IMR-90 (cell line): ENCODE data around the gene OR4D11. TPM values are rescaled to one million over a fixed set of nuclear protein-coding genes. Genes with fewer than 3 reads are reported as not detected.

Source experiments
- ATAC-seq: fragments of 200-7000 bp; cut with Tn5 transposase; 2 replicates; pipeline ENCODE4 v1.9.1; 2020; ENCODE audit warnings: low read depth, mild to moderate bottlenecking, moderate library complexity
- BruUV-seq: library from RNA; stranded (reverse); fragments of 400-500 nt; replicated peaks from 2 replicates; lab custom pipeline; 2021; lab: Mats Ljungman, UMichigan
- CTCF ChIA-PET: fragments of 300-600 bp; formaldehyde crosslinking; extraction: SDS; loops from one replicate; lab custom pipeline; 2021; ENCODE audit warnings: antibody characterized with exemption; lab: Yijun Ruan, JAX
- POLR2A ChIA-PET: fragments of 300-600 bp; sonication (Branson Sonifier 250); formaldehyde crosslinking; loops from one replicate; lab custom pipeline; 2022; ENCODE audit warnings: antibody characterized with exemption; ENCODE audit not compliant: unreplicated experiment; lab: Charles Lee
- DNase-seq: peaks from one replicate; pipeline ENCODE4 v3.0.0; 2013
- H2AFZ ChIP-seq: replicated peaks from 2 replicates; pipeline ENCODE3; 2013; ENCODE audit warnings: low read length, mild to moderate bottlenecking; ENCODE audit not compliant: poor library complexity
- H2AK5ac ChIP-seq: 2 replicates; pipeline ENCODE4 v1.6.1; 2013; ENCODE audit warnings: low read depth, low read length, inconsistent platforms
- H2AK9ac ChIP-seq: replicated peaks from 2 replicates; pipeline ENCODE3; 2013; ENCODE audit warnings: mild to moderate bottlenecking, low read depth, low read length, moderate library complexity; ENCODE audit not compliant: poor library complexity
- H2BK120ac ChIP-seq: 2 replicates; pipeline ENCODE4 v1.6.1; 2013; ENCODE audit warnings: low read depth, low read length, inconsistent platforms
- H2BK15ac ChIP-seq: 3 replicates; pipeline ENCODE4 v1.6.1; 2013; ENCODE audit warnings: low read depth, low read length, inconsistent platforms
- H2BK20ac ChIP-seq: 2 replicates; pipeline ENCODE4 v1.6.1; 2013; ENCODE audit warnings: low read depth, mild to moderate bottlenecking, inconsistent platforms, low read length, moderate library complexity
- H2BK5ac ChIP-seq: 2 replicates; pipeline ENCODE4 v1.6.1; 2013; ENCODE audit warnings: mild to moderate bottlenecking, low read depth, low read length, inconsistent platforms; ENCODE audit not compliant: poor library complexity, severe bottlenecking
- H3K14ac ChIP-seq: replicated peaks from 2 replicates; pipeline ENCODE4 v1.6.1; 2013; ENCODE audit warnings: low read depth, low read length, inconsistent platforms
- H3K18ac ChIP-seq: 2 replicates; pipeline ENCODE4 v1.6.1; 2013; ENCODE audit warnings: low read depth, low read length, control low read depth
- H3K23ac ChIP-seq: 2 replicates; pipeline ENCODE4 v1.6.1; 2013; ENCODE audit warnings: low read depth, low read length, inconsistent platforms
- H3K27ac ChIP-seq: 2 replicates; pipeline ENCODE4 v1.5.1; 2013; ENCODE audit warnings: mild to moderate bottlenecking, control low read depth, low read length; ENCODE audit not compliant: insufficient read depth
- H3K27me3 ChIP-seq: 2 replicates; pipeline ENCODE4 v1.6.1; 2013; ENCODE audit warnings: low read length; ENCODE audit not compliant: control insufficient read depth, insufficient read depth
- H3K36me3 ChIP-seq: 2 replicates; pipeline ENCODE4 v1.6.1; 2013; ENCODE audit warnings: low read length, mixed read lengths; ENCODE audit not compliant: control insufficient read depth, insufficient read depth
- H3K4ac ChIP-seq: 2 replicates; pipeline ENCODE4 v1.6.1; 2013; ENCODE audit warnings: low read depth, low read length, inconsistent platforms
- H3K4me1 ChIP-seq: 2 replicates; pipeline ENCODE4 v1.6.1; 2013; ENCODE audit warnings: low read length, mixed read lengths; ENCODE audit not compliant: control insufficient read depth, insufficient read depth
- H3K4me2 ChIP-seq: 2 replicates; pipeline ENCODE4 v1.6.1; 2013; ENCODE audit warnings: low read depth, mild to moderate bottlenecking, control low read depth, low read length, moderate library complexity
- H3K4me3 ChIP-seq: 2 replicates; pipeline ENCODE4 v1.5.1; 2013; ENCODE audit warnings: low read depth, mild to moderate bottlenecking, control low read depth, low read length, moderate library complexity; ENCODE audit not compliant: insufficient read depth
- H3K56ac ChIP-seq: 2 replicates; pipeline ENCODE4 v1.6.1; 2013; ENCODE audit warnings: low read length, inconsistent platforms; ENCODE audit not compliant: insufficient read depth; ENCODE audit errors: extremely low read depth
- H3K79me1 ChIP-seq, 2 experiments: 2 replicates each; pipeline ENCODE4 v1.6.1; 2013; ENCODE audit warnings: low read length in 2 of 2, inconsistent platforms in 1 of 2, low read depth in 1 of 2
- H3K9ac ChIP-seq: 2 replicates; pipeline ENCODE4 v1.6.1; 2013; ENCODE audit warnings: low read depth, low read length, control low read depth
- H3K9me1 ChIP-seq: 2 replicates; pipeline ENCODE4 v1.6.1; 2013; ENCODE audit warnings: low read length, inconsistent platforms; ENCODE audit not compliant: insufficient read depth
- H3K9me3 ChIP-seq: 2 replicates; pipeline ENCODE4 v1.6.1; 2013; ENCODE audit warnings: low read length; ENCODE audit not compliant: control insufficient read depth, insufficient read depth
- H4K20me1 ChIP-seq: 2 replicates; pipeline ENCODE4 v1.6.1; 2013; ENCODE audit warnings: low read length, inconsistent platforms; ENCODE audit not compliant: insufficient read depth
- H4K5ac ChIP-seq: 2 replicates; pipeline ENCODE4 v1.6.1; 2013; ENCODE audit warnings: mild to moderate bottlenecking, low read depth, low read length, control low read depth
- H4K8ac ChIP-seq, 2 experiments: 2 replicates each; pipeline ENCODE4 v1.6.1; 2013; ENCODE audit warnings: low read depth in 2 of 2, low read length in 2 of 2, control low read depth in 1 of 2, inconsistent platforms in 1 of 2
- H4K91ac ChIP-seq: 2 replicates; pipeline ENCODE4 v1.6.1; 2013; ENCODE audit warnings: low read depth, low read length, inconsistent platforms; ENCODE audit not compliant: insufficient read depth
- BHLHE40 ChIP-seq: fragments of 150-350 bp; IDR thresholded peaks from 2 replicates; pipeline ENCODE4 v1.6.1; 2016; ENCODE audit warnings: mild to moderate bottlenecking, low read depth, low read length
- CHD1 ChIP-seq: IDR thresholded peaks from 2 replicates; pipeline ENCODE4 v1.6.1; 2012; ENCODE audit warnings: low read depth, low read length, improper control_type of control experiment
- CTCF ChIP-seq: conservative IDR thresholded peaks from 2 replicates; pipeline ENCODE4 v1.5.1; 2012; ENCODE audit warnings: mild to moderate bottlenecking, low read depth, low read length, improper control_type of control experiment
- MAFK ChIP-seq: IDR thresholded peaks from 2 replicates; pipeline ENCODE4 v1.6.1; 2012; ENCODE audit warnings: low read depth, low read length, improper control_type of control experiment
- RFX5 ChIP-seq: IDR thresholded peaks from 2 replicates; pipeline ENCODE4 v1.8.0; 2012; ENCODE audit warnings: low read depth, mild to moderate bottlenecking, low read length, moderate library complexity
- USF2 ChIP-seq: fragments of 150-350 bp; IDR thresholded peaks from 2 replicates; pipeline ENCODE4 v1.6.1; 2017; ENCODE audit warnings: mild to moderate bottlenecking, antibody characterized with exemption, low read length, low read depth
- WGBS, 2 experiments: methylation state at CpG; one replicate each; pipeline versions ENCODE4 v1.1.5 to v1.1.7; 2013; ENCODE audit warnings: missing lambda C conversion rate in 2 of 2; ENCODE audit not compliant: insufficient read length in 1 of 2; ENCODE audit errors: extremely low coverage in 2 of 2; 5-methylcytosine and 5-hydroxymethylcytosine counted together
- dilution Hi-C: fragments of 300-500 bp; cut with HindIII; formaldehyde crosslinking; loops from one replicate; pipeline ENCODE4 v1.14.3; 2018; ENCODE audit warnings: low sequenced_read_pairs; ENCODE audit not compliant: unreplicated experiment
- in situ Hi-C: fragments of 300-500 bp; cut with MboI; formaldehyde crosslinking; loops from 3 replicates; pipeline ENCODE4 v1.14.3; 2019; ENCODE audit warnings: low sequenced_read_pairs, inconsistent platforms, mixed read lengths
- intact Hi-C: fragments of 100-400 bp; cut with micrococcal nuclease; formaldehyde crosslinking; loops from 2 replicates; pipeline ENCODE4 v1.10.0; 2022
- polyA plus RNA-seq, 3 experiments: library from polyadenylated mRNA; depleted of rRNA; stranded (reverse); fragments of >200 nt; gene quantifications; 2 replicates each; pipeline ENCODE4 v1.2.3, GENCODE V29; 2012; ENCODE audit warnings: low replicate concordance in 1 of 3
- total RNA-seq: library from RNA; depleted of rRNA; stranded (reverse); fragments of >200 nt; gene quantifications from 2 replicates; pipeline ENCODE4 v1.2.3, GENCODE V29; 2012
- TF ChIP-seq, protein P1 (sequence below): fragments of 150-350 bp; IDR thresholded peaks from 2 replicates; pipeline ENCODE4 v1.6.1; 2016; ENCODE audit warnings: low read depth, mild to moderate bottlenecking, low read length, moderate library complexity, borderline replicate concordance

The OR4D11 gene
- total and polyA plus RNA-seq, 2 of the 4 experiments (the other 2 are of a cell fraction) = not detected

- POLR2A ChIA-PET = no interaction called here
- Histone ChIP-seq H3K9me1 (no peaks in the 10 kb centered on the region), H3K4me1 (no peaks in the 10 kb centered on the region), H3K14ac (no peak overlapping the region), H3K9ac (no peak overlapping the region), H4K91ac (no peak overlapping the region), H3K27ac (no peak overlapping the region), H2AFZ (no peak overlapping the region), H3K18ac (no peak overlapping the region), H3K4me2 (no peak overlapping the region), H2AK5ac (no peak overlapping the region), H3K23ac (no peak overlapping the region), H3K36me3 (no peaks in the 10 kb centered on the region), H3K4me3 (no peak overlapping the region), H2BK20ac (no peak overlapping the region), H4K8ac (no peak overlapping the region), H2BK5ac (no peak overlapping the region), H2BK15ac (no peak overlapping the region), H3K4ac (no peak overlapping the region), H3K27me3 (no peaks in the 10 kb centered on the region), H3K9me3 (no peaks in the 10 kb centered on the region), H3K79me1 (no peaks in the 10 kb centered on the region), H4K5ac (no peak overlapping the region), H3K56ac (no peak overlapping the region), H2BK120ac (no peak overlapping the region), H2AK9ac (no peak overlapping the region), H4K20me1 (no peaks in the 10 kb centered on the region)
- 40% methylated on average over 1 of the region's 1 CpG; no CpG with 5 or more reads in 1 of the 2 experiments for WGBS, 2 experiments
- dilution Hi-C loops (no loop called here), in situ Hi-C loops (no loop called here), intact Hi-C loops (no loop called here)
- DNase-seq = no peak
- BruUV-seq = no TSS peak
- no peak for ATAC-seq
- no peak for TF ChIP-seq BHLHE40
- no peak for TF ChIP-seq CHD1
- TF ChIP-seq, protein P1, sequence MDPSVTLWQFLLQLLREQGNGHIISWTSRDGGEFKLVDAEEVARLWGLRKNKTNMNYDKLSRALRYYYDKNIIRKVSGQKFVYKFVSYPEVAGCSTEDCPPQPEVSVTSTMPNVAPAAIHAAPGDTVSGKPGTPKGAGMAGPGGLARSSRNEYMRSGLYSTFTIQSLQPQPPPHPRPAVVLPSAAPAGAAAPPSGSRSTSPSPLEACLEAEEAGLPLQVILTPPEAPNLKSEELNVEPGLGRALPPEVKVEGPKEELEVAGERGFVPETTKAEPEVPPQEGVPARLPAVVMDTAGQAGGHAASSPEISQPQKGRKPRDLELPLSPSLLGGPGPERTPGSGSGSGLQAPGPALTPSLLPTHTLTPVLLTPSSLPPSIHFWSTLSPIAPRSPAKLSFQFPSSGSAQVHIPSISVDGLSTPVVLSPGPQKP = no peak
- no peak for TF ChIP-seq MAFK
- TF ChIP-seq RFX5 = no peak
- TF ChIP-seq CTCF = no peak
- TF ChIP-seq USF2 = no peak
- CTCF ChIA-PET = interaction anchor here (0.7 kb wide), 1 partner anchor 93 kb away, joined by 3 read pairs; no protein-coding TSS in a partner anchor
These were observed 8.3 kb downstream of the OR4D11 start for GRCh38 chr11:59511675-59512074.
